ENCODE data around the gene CDC14A.

DNA sequence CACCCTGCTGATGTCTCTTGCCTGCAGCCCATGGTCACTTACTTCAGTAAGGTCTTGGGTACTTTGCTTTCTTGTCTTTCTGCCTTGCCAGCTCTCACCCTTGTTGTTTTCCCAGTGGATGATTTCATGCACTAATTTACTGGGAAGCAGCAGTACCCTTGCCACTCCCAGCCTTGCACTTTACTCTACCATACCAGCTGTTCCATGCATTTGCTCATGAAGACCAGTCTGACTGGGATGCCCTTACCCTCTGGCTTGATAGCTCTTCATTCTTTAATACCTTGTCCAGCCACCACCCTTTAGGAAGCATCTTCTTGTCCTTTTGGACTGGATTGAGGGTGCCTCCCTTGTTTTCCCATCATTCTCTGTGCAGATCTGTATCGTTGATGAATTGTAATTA is 28.3 kb downstream of the CDC14A start:
- TF ChIP-seq, protein P1, sequence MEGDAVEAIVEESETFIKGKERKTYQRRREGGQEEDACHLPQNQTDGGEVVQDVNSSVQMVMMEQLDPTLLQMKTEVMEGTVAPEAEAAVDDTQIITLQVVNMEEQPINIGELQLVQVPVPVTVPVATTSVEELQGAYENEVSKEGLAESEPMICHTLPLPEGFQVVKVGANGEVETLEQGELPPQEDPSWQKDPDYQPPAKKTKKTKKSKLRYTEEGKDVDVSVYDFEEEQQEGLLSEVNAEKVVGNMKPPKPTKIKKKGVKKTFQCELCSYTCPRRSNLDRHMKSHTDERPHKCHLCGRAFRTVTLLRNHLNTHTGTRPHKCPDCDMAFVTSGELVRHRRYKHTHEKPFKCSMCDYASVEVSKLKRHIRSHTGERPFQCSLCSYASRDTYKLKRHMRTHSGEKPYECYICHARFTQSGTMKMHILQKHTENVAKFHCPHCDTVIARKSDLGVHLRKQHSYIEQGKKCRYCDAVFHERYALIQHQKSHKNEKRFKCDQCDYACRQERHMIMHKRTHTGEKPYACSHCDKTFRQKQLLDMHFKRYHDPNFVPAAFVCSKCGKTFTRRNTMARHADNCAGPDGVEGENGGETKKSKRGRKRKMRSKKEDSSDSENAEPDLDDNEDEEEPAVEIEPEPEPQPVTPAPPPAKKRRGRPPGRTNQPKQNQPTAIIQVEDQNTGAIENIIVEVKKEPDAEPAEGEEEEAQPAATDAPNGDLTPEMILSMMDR (conservative IDR thresholded peaks at IDR 0.05; ENCODE audit: low read depth, low read length) = no peak
- no peak for TF ChIP-seq EZH2 (IDR thresholded peaks at IDR 0.05; ENCODE audit: borderline replicate concordance, low read depth, low read length, poor library complexity, severe bottlenecking)
